Ascending aorta (tissue), 2 donors: ENCODE results near the gene MEF2C. TPM values are rescaled to one million over a fixed set of nuclear protein-coding genes. Genes with fewer than 3 reads are reported as not detected.

Source experiments
- DNase-seq, 2 donors: peaks; one replicate each; pipeline ENCODE4 v3.0.0-alpha.2; 2019; ENCODE audit warnings: low spot score in 2 of 2
- H3K27ac ChIP-seq, 2 donors: fragments of 200-600 bp; sonication (generic); one replicate each; pipeline ENCODE4 v1.5.1; 2016 to 2017; ENCODE audit warnings: mild to moderate bottlenecking in 1 of 2
- H3K27me3 ChIP-seq: fragments of 200-600 bp; sonication (generic); one replicate; pipeline ENCODE4 v1.5.1; 2017
- H3K36me3 ChIP-seq, 2 donors: fragments of 200-600 bp; sonication (generic); one replicate each; pipeline ENCODE4 v1.5.1; 2016
- H3K4me1 ChIP-seq, 2 donors: fragments of 200-600 bp; sonication (generic); one replicate each; pipeline ENCODE4 v1.5.1; 2016 to 2017; ENCODE audit warnings: mild to moderate bottlenecking in 1 of 2
- H3K4me3 ChIP-seq, 2 donors: fragments of 200-600 bp; sonication (generic); one replicate each; pipeline ENCODE4 v1.5.1; 2016 to 2017; ENCODE audit warnings: mild to moderate bottlenecking in 1 of 2
- H3K9me3 ChIP-seq, 2 donors: fragments of 200-600 bp; sonication (generic); one replicate each; pipeline ENCODE4 v1.5.1; 2016
- intact Hi-C: fragments of 100-400 bp; cut with DNase I; formaldehyde crosslinking; loops from one replicate; pipeline ENCODE4 v1.15.1; 2023
- total RNA-seq: library from RNA; depleted of rRNA; stranded (reverse); fragments of >200 nt; gene quantifications from one replicate; pipeline ENCODE4 v1.1.0, GENCODE V29; 2016
- TF ChIP-seq, protein P1 (sequence below), 3 experiments: fragments of 200-600 bp in 2 of 3; fragments of 450-650 bp in 1 of 3; sonication (generic) in 2 of 3; IDR thresholded peaks; one replicate each; pipeline ENCODE4 v1.5.1; 2016 to 2019; ENCODE audit warnings: antibody characterized with exemption in 3 of 3, mild to moderate bottlenecking in 1 of 3, moderate library complexity in 1 of 3

The MEF2C gene
- total RNA-seq, 1 donor from 2014 or later: 138 TPM

- Histone ChIP-seq H3K4me1 (peaks cover 0 to 42% of the 10 kb centered on the region in 2 donors), H3K4me3 (peak overlapping the region; percentile 35 to 58), H3K27me3 (no peaks in the 10 kb centered on the region), H3K9me3 (no peaks in the 10 kb centered on the region), H3K27ac (peak overlapping the region; percentile 88 to 91), H3K36me3 (no peaks in the 10 kb centered on the region)
- intact Hi-C loops: no loop called here
- DNase-seq: no peak
- TF ChIP-seq, protein P1, sequence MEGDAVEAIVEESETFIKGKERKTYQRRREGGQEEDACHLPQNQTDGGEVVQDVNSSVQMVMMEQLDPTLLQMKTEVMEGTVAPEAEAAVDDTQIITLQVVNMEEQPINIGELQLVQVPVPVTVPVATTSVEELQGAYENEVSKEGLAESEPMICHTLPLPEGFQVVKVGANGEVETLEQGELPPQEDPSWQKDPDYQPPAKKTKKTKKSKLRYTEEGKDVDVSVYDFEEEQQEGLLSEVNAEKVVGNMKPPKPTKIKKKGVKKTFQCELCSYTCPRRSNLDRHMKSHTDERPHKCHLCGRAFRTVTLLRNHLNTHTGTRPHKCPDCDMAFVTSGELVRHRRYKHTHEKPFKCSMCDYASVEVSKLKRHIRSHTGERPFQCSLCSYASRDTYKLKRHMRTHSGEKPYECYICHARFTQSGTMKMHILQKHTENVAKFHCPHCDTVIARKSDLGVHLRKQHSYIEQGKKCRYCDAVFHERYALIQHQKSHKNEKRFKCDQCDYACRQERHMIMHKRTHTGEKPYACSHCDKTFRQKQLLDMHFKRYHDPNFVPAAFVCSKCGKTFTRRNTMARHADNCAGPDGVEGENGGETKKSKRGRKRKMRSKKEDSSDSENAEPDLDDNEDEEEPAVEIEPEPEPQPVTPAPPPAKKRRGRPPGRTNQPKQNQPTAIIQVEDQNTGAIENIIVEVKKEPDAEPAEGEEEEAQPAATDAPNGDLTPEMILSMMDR (IDR thresholded peaks at IDR 0.05): peak in 2 of 3 experiments; percentile 34 to 42
Observed at GRCh38 chr5:88829054-88829453, 53.9 kb downstream of the MEF2C start.

GRCh38 chr5:88827997-88828396 lies 55.0 kb downstream of the MEF2C start:
- TF ChIP-seq, protein P1 (IDR thresholded peaks at IDR 0.05): no peak
- Histone ChIP-seq H3K4me1 (peaks cover 0 to 38% of the 10 kb centered on the region in 2 donors), H3K27ac (peak overlapping the region; percentile 88 to 91), H3K4me3 (peak overlapping the region; percentile 21 to 58), H3K27me3 (no peaks in the 10 kb centered on the region), H3K9me3 (no peaks in the 10 kb centered on the region), H3K36me3 (no peaks in the 10 kb centered on the region)
- intact Hi-C loops: loop anchor here (2.0 kb wide), 1 partner anchor 41 kb away; no protein-coding TSS in a partner anchor
- DNase-seq: no peak

DNA sequence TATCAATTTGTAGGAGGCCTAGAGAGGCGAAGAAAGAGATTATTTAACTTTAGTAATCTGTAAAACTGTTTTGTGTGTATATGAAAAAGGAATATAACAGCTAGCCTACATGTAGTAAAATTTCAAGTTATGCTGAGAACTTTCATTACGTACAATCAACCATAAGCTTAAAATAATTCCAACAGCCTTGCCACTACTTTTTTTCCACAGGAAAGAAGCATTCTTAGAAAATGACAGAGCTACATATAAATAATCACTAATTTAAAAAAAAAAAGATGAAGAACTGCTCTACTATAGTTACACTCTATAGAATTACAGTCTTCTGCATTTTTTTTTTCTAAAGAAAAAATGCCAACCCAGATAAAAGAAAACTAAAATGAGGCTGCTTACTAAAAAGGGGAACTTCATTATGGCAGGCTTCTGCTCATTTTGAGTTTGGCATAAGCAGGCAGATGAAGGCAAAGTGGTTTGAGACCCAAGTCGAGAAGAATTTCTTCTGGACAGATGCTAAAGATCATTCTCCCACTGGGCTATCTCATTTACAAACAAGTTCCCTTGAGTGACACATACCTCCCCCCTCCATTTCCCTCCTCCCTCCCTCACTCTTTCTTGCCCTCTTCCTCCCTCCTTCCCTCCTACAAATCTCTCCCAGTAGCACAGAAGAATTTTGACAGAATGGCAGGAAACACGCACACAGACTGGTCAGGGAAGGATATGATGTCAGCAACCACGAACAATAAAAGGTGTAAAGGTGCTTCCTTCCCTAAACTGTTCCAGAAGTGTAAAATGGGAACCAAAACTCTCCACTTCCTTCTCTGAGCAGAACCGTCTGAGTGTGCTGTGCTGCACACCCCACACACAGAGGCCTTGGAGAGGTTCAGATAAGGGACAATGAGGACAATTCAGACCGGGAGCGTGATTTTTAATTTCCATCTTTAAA lies 56.1 kb downstream of the MEF2C start:
- Histone ChIP-seq H3K27me3 (no peaks in the 10 kb centered on the region), H3K36me3 (peaks cover 0 to 3% of the 10 kb centered on the region in 2 donors), H3K4me1 (peaks cover 0 to 28% of the 10 kb centered on the region in 2 donors), H3K27ac (peak overlapping the region; percentile 88 to 91), H3K9me3 (no peaks in the 10 kb centered on the region), H3K4me3 (peak overlapping the region; percentile 21 to 58)
- DNase-seq: peak; percentile 17 to 80
- intact Hi-C loops: loop anchor here (2.0 kb wide), 1 partner anchor 40 kb away; no protein-coding TSS in a partner anchor
- TF ChIP-seq, protein P1 (IDR thresholded peaks at IDR 0.05): no peak

DNA sequence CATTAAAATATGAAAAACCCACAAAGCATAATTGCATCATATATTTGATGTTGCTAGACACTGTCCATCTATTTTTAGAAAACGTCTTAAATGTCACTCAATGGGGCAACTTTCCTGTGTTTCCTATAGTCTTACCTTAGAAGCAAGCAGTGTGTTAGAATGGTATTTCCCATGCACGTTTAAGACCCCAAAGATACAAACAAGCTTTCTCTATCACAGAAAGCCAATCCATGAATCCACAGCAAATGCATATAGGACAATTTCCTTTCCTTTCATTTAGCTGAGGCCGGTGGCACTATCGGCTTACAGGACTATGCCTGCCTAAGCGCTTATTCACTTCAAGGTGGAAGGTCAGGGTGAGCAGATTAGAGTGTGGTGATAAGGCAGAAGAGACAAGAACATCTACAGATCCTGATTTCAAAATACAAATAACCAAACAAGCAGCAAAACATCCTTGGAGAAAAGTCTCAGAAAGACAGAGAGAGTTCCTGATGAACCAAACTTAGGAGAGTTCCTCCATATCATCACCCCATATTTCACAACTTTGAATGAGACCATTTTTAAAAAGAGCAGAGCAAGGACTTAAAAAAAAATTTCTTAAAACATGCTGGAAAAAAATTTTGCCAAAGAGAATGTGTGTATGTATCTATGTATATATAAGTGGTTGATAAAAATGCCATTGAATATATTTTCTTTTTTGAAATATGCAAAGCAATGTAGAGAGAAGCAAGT lies 57.2 kb downstream of the MEF2C start:
- Histone ChIP-seq H3K9me3 (no peaks in the 10 kb centered on the region), H3K4me1 (peaks cover 0 to 25% of the 10 kb centered on the region in 2 donors), H3K27me3 (no peaks in the 10 kb centered on the region), H3K27ac (peak overlapping the region; percentile 88 to 91), H3K36me3 (peaks cover 0 to 3% of the 10 kb centered on the region in 2 donors), H3K4me3 (peak overlapping the region; percentile 31 to 58)
- no peak for DNase-seq
- intact Hi-C loops: loop anchor here (2.0 kb wide), 1 partner anchor 39 kb away; no protein-coding TSS in a partner anchor
- TF ChIP-seq, protein P1 (IDR thresholded peaks at IDR 0.05): no peak

GRCh38 chr5:88824892-88825583 lies 57.9 kb downstream of the MEF2C start:
- H3K36me3 ChIP-seq: peaks cover 0 to 3% of the 10 kb centered on the region in 2 donors
- H3K27me3 ChIP-seq: no peaks in the 10 kb centered on the region
- DNase-seq: no peak
- TF ChIP-seq, protein P1 (IDR thresholded peaks at IDR 0.05): no peak
- H3K27ac ChIP-seq: peak overlapping the region; percentile 88 to 91
- peak overlapping the region; percentile 31 to 58 for H3K4me3 ChIP-seq
- H3K4me1 ChIP-seq: peaks cover 0 to 20% of the 10 kb centered on the region in 2 donors
- no peaks in the 10 kb centered on the region for H3K9me3 ChIP-seq
- intact Hi-C loops: no loop called here
